GM12873 (cell line): ENCODE data around the gene HDAC11.
A peak's percentile ranks its signal among the peaks of the same experiment; 100 is the strongest.

Experiments used
- TF ChIP-seq, protein P1 (sequence below): IDR thresholded peaks from 2 replicates; pipeline ENCODE4 v1.5.1; 2012; ENCODE audit warnings: low read depth, mild to moderate bottlenecking, moderate library complexity, low read length, control low read depth; ENCODE audit not compliant: insufficient read depth; ENCODE audit errors: missing control alignments

Gene HDAC11

DNA sequence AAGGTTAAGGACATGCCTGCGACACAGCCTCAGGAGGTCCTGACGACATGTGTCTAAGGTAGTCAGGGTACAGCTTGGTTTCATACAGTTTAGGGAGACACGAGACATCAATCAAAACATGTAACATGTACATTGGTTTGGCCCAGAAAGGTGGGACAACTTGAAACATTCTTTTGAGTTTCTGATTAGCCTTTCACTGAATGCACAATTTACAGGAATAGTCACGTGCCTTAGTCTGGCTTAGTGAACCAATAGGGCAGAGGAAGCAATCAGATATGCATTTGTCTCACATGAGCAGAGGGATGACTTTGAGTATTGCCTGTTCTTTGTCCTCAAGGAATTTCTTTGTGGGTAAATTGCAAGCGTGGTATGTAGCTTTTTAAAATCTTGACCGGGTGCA lies 24.5 kb upstream of the HDAC11 start:
- TF ChIP-seq, protein P1, sequence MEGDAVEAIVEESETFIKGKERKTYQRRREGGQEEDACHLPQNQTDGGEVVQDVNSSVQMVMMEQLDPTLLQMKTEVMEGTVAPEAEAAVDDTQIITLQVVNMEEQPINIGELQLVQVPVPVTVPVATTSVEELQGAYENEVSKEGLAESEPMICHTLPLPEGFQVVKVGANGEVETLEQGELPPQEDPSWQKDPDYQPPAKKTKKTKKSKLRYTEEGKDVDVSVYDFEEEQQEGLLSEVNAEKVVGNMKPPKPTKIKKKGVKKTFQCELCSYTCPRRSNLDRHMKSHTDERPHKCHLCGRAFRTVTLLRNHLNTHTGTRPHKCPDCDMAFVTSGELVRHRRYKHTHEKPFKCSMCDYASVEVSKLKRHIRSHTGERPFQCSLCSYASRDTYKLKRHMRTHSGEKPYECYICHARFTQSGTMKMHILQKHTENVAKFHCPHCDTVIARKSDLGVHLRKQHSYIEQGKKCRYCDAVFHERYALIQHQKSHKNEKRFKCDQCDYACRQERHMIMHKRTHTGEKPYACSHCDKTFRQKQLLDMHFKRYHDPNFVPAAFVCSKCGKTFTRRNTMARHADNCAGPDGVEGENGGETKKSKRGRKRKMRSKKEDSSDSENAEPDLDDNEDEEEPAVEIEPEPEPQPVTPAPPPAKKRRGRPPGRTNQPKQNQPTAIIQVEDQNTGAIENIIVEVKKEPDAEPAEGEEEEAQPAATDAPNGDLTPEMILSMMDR: no peak

DNA sequence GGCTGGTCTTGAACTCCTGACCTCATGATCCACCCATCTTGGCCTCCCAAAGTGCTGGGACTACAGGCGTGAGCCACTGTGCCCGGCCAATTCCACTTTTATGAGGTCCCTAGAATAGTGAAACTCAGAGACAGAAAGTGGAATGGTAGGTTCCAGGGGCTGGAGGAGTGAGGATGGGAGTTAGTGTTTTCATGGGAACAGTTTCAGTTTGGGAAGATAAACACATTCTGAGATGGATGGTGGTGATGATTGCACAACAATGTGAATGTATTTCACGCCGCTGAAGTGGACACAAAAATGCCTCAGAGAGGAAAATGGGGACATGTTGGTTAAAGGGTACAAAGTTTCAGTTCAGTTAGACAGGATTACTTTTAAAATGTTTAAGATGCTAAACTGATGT lies 22.5 kb upstream of the HDAC11 start:
- TF ChIP-seq, protein P1: no peak

DNA sequence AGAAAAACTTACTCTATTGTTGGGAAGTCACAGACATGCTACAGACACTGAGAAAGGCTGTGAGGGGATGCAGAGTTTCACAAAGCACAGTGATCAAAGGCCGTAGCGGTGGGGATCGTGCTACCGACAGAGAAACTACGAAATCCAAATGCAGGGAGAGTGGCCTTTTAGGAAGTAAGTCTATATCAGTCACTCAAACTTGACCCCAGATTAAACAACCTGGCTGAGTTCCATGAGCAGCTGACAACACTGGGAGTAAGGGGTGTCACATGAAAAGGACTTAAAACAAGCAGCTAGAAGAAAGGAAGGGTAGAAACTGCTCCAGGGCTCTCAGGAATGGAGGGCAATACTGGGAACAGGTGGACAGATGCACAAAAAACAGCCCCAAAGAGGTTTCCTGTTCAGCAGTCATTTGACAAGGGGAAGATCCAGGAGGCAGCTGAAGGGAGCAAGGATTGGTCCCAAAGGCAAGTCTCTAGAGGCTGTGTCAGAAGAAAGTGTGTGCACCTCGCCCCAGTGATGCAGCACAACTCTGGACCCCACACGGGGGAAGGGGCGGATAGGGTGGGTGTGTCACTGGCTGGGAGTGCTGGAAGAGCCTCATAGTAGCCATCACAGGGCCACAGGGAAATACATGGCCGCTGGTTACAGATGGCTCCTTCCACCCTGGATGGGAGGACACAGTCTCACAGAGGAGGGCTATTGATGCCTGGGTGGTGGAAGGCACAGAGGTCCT lies 20.3 kb upstream of the HDAC11 start:
- TF ChIP-seq, protein P1: no peak

DNA sequence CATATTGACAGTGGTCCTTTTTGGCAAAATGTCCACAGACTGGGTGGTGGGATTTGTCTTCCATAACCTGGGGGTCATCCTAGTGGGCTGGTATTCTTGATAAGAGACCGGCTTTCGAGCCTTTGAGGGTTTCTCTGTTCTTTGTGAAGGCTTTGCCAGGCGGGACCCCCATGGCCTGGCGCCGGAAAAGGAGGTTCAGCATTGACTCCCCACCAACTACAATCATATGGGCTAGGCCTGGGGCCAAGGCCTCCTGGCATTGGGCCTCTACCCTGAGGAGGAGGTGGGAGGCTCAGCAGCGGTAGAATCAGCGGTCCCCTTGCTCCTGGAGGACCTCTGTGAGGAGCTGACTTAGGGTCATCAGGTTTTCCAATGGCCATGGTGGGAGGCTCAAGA lies 19.8 kb upstream of the HDAC11 start:
- TF ChIP-seq, protein P1: no peak

DNA sequence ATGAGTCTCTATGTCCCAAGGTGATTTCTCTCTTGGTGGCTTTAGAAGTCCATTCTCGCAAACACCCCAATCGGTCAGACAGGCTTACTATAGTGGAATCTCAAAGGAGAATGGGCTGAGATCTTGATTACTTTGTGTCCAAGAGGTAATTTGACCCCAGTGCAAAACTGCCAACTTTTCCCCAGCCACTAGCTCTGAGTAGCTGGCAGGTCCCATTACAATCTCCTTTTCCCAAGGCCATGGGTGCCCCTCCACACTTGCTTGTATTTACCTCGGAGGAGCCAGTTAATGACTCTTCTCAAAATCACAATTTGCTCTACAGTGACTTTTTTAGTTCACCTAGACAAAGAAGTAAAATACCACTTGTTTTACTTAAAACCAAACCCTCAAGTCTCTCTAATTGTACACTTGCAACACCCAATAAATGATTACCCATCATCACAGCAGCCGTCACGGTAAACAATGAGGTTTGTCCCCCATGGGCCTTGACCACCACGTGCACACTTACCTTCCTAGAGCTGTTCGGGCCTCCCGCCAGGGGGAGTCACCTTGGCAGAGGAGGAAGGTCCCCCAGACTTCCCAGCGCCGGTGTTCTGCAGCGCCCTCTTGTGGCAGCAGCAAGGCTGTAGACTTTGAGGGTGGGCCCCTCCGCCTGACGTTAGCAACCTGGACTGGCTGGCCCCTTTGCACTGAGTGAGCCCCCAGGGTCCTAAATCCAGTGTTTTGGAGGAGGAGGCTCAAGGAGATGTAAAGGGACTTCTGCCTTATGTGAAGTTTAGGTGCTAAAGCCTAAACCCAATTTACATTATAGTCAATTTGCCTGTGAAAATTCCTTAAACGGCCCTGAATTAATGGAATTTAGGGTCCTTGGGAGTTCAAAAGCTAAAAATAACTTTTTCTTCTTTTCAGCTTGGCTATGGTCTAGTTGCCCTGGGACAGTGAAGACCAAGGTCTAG lies 18.7 kb upstream of the HDAC11 start:
- TF ChIP-seq, protein P1: peak; percentile 86

DNA sequence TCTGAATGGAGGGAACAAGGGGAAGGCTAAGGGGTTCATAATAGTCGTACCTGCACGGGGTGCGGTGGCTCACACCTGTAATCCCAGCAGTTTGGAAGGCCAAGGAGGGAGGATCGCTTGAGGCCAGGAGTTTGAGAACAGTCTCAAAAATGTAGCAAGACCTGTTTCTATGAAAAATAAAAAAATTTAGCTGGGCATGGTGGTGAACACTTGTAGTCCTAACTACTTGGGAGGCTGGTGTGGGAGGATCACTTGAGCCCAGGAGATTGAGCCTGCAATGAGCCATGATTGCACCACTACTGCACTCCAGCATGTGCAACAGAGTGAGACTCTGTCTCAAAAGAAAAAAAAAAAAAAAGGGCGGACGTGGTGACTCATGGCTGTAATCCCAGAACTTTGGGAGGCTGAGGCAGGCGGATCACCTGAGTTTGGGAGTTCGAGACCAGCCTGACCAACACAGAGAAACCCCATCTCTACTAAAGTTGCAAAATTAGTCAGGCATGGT lies 17.9 kb upstream of the HDAC11 start:
- TF ChIP-seq, protein P1: no peak

DNA sequence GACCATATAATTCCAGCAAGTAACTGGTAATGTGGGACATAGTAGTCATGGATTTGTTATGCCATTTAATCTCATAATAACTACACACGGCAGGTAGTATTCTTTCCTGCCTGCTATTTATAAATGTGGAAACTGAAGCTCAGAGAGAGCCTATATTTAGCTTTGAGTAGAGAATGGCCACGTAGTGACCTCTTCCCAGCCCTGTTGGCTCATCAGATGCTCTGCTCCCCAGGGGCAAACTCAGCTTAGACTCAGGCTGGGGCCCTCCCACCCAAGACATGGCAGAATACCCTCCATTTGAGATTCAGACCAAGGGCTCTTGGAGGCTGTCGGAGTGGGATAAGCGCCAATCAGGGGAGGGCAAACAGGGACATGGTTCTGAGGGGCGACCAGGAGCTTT lies 17.3 kb upstream of the HDAC11 start:
- TF ChIP-seq, protein P1: no peak
